HEK293 (cell line): ENCODE data around the gene BHLHA9.

Experiments
- IKZF3 ChIP-seq: fragments of 450-650 bp; IDR thresholded peaks from 2 replicates; pipeline ENCODE4 v1.5.0; 2018; ENCODE audit warnings: missing biosample characterization, mild to moderate bottlenecking, missing genetic modification characterization, moderate library complexity
- KLF1 ChIP-seq: fragments of 450-650 bp; formaldehyde crosslinking; IDR thresholded peaks from 2 replicates; pipeline ENCODE4 v1.5.1; 2016; ENCODE audit warnings: missing biosample characterization, missing genetic modification characterization
- KLF7 ChIP-seq: fragments of 450-650 bp; formaldehyde crosslinking; IDR thresholded peaks from 2 replicates; pipeline ENCODE4 v1.5.1; 2016; ENCODE audit warnings: missing biosample characterization, missing genetic modification characterization, borderline replicate concordance
- MZF1 ChIP-seq: fragments of 450-650 bp; formaldehyde crosslinking; IDR thresholded peaks from 2 replicates; pipeline ENCODE4 v1.5.1; 2017; ENCODE audit warnings: missing biosample characterization, missing genetic modification characterization, borderline replicate concordance
- PATZ1 ChIP-seq: fragments of 450-650 bp; formaldehyde crosslinking; IDR thresholded peaks from 2 replicates; pipeline ENCODE4 v1.5.1; 2016; ENCODE audit warnings: missing biosample characterization, missing genetic modification characterization
- PRDM1 ChIP-seq: fragments of 450-650 bp; formaldehyde crosslinking; IDR thresholded peaks from 2 replicates; pipeline ENCODE4; 2016; ENCODE audit warnings: missing biosample characterization, missing genetic modification characterization
- PRDM4 ChIP-seq: fragments of 450-650 bp; formaldehyde crosslinking; IDR thresholded peaks from 2 replicates; pipeline ENCODE4 v1.5.1; 2017; ENCODE audit warnings: missing biosample characterization, missing genetic modification characterization
- REPIN1 ChIP-seq: fragments of 450-650 bp; formaldehyde crosslinking; IDR thresholded peaks from 2 replicates; pipeline ENCODE4 v1.5.1; 2017; ENCODE audit warnings: missing biosample characterization, missing genetic modification characterization, low read depth
- YY1 ChIP-seq: fragments of 450-650 bp; formaldehyde crosslinking; IDR thresholded peaks from 2 replicates; pipeline ENCODE4 v1.5.1; 2018; ENCODE audit warnings: missing biosample characterization, missing genetic modification characterization
- ZBTB17 ChIP-seq: fragments of 450-650 bp; formaldehyde crosslinking; IDR thresholded peaks from 2 replicates; pipeline ENCODE4 v1.5.1; 2016; ENCODE audit warnings: missing biosample characterization, missing genetic modification characterization
- ZBTB8A ChIP-seq: fragments of 450-650 bp; formaldehyde crosslinking; IDR thresholded peaks from 2 replicates; pipeline ENCODE4 v1.5.1; 2016; ENCODE audit warnings: missing biosample characterization, missing genetic modification characterization
- ZFP37 ChIP-seq: fragments of 450-650 bp; formaldehyde crosslinking; IDR thresholded peaks from 2 replicates; pipeline ENCODE4 v1.5.1; 2016; ENCODE audit warnings: missing biosample characterization, missing genetic modification characterization
- ZFP69B ChIP-seq: fragments of 450-650 bp; formaldehyde crosslinking; IDR thresholded peaks from 2 replicates; pipeline ENCODE4 v1.5.1; 2016; ENCODE audit warnings: missing biosample characterization, missing genetic modification characterization
- ZNF138 ChIP-seq: fragments of 450-650 bp; formaldehyde crosslinking; IDR thresholded peaks from 2 replicates; pipeline ENCODE4 v1.5.1; 2016; ENCODE audit warnings: missing biosample characterization, missing genetic modification characterization, borderline replicate concordance
- ZNF174 ChIP-seq: fragments of 450-650 bp; formaldehyde crosslinking; IDR thresholded peaks from 2 replicates; pipeline ENCODE4 v1.5.0; 2017; ENCODE audit warnings: missing biosample characterization, mild to moderate bottlenecking, missing genetic modification characterization
- ZNF184 ChIP-seq: fragments of 450-650 bp; IDR thresholded peaks from 2 replicates; pipeline ENCODE4 v1.5.1; 2018; ENCODE audit warnings: missing biosample characterization, mild to moderate bottlenecking, missing genetic modification characterization
- ZNF341 ChIP-seq: fragments of 450-650 bp; formaldehyde crosslinking; IDR thresholded peaks from 2 replicates; pipeline ENCODE4; 2016; ENCODE audit warnings: low read depth, missing biosample characterization, missing genetic modification characterization
- ZNF354C ChIP-seq: fragments of 450-650 bp; formaldehyde crosslinking; IDR thresholded peaks from 2 replicates; pipeline ENCODE4 v1.5.1; 2016; ENCODE audit warnings: missing biosample characterization, missing genetic modification characterization, low read depth, borderline replicate concordance
- ZNF362 ChIP-seq: fragments of 450-650 bp; formaldehyde crosslinking; IDR thresholded peaks from 2 replicates; pipeline ENCODE4 v1.5.1; 2016; ENCODE audit warnings: missing biosample characterization, missing genetic modification characterization
- ZNF366 ChIP-seq: fragments of 450-650 bp; formaldehyde crosslinking; conservative IDR thresholded peaks from 2 replicates; pipeline ENCODE4 v1.5.1; 2016; ENCODE audit warnings: missing biosample characterization, missing genetic modification characterization
- ZNF433 ChIP-seq: fragments of 450-650 bp; formaldehyde crosslinking; IDR thresholded peaks from 2 replicates; pipeline ENCODE4 v1.5.1; 2016; ENCODE audit warnings: missing biosample characterization, missing genetic modification characterization, low read depth
- ZNF449 ChIP-seq: fragments of 450-650 bp; formaldehyde crosslinking; IDR thresholded peaks from 2 replicates; pipeline ENCODE4 v1.5.1; 2017; ENCODE audit warnings: missing biosample characterization, mild to moderate bottlenecking, missing genetic modification characterization, moderate library complexity
- ZNF473 ChIP-seq: fragments of 450-650 bp; formaldehyde crosslinking; IDR thresholded peaks from 2 replicates; pipeline ENCODE4 v1.5.1; 2017; ENCODE audit warnings: missing biosample characterization, missing genetic modification characterization
- ZNF488 ChIP-seq: fragments of 450-650 bp; formaldehyde crosslinking; IDR thresholded peaks from 2 replicates; pipeline ENCODE4 v1.5.1; 2016; ENCODE audit warnings: missing biosample characterization, missing genetic modification characterization
- ZNF548 ChIP-seq: fragments of 450-650 bp; formaldehyde crosslinking; IDR thresholded peaks from 2 replicates; pipeline ENCODE4 v1.5.1; 2016; ENCODE audit warnings: missing biosample characterization, missing genetic modification characterization
- ZNF558 ChIP-seq: fragments of 450-650 bp; formaldehyde crosslinking; IDR thresholded peaks from 2 replicates; pipeline ENCODE4 v1.5.1; 2016; ENCODE audit warnings: missing biosample characterization, missing genetic modification characterization
- ZNF600 ChIP-seq: fragments of 450-650 bp; formaldehyde crosslinking; IDR thresholded peaks from 2 replicates; pipeline ENCODE4 v1.5.1; 2016; ENCODE audit warnings: missing biosample characterization, missing genetic modification characterization
- ZNF629 ChIP-seq: fragments of 450-650 bp; formaldehyde crosslinking; IDR thresholded peaks from 2 replicates; pipeline ENCODE4 v1.5.1; 2017; ENCODE audit warnings: missing biosample characterization, missing genetic modification characterization
- ZNF777 ChIP-seq: fragments of 450-650 bp; formaldehyde crosslinking; IDR thresholded peaks from 2 replicates; pipeline ENCODE4 v1.5.1; 2017; ENCODE audit warnings: missing biosample characterization, missing genetic modification characterization, borderline replicate concordance
- ZSCAN18 ChIP-seq: fragments of 450-650 bp; formaldehyde crosslinking; IDR thresholded peaks from 2 replicates; pipeline ENCODE4 v1.5.1; 2016; ENCODE audit warnings: missing biosample characterization, missing genetic modification characterization
- ZSCAN23 ChIP-seq: fragments of 450-650 bp; formaldehyde crosslinking; IDR thresholded peaks from 2 replicates; pipeline ENCODE4 v1.5.1; 2016; ENCODE audit warnings: missing biosample characterization, missing genetic modification characterization

BHLHA9 gene

GRCh38 chr17:1251866-1252608, 18.2 kb upstream of the BHLHA9 start (continued):
- TF ChIP-seq ZNF488 (tag by site-specific recombination): no peak
- no peak for TF ChIP-seq ZNF433 (tag by site-specific recombination)
- TF ChIP-seq YY1: no peak
- peak; percentile 74; the same call in 1 of the 2 replicates for TF ChIP-seq ZFP69B
- peak; percentile 68 for TF ChIP-seq ZNF341
- TF ChIP-seq ZNF138 (tag by site-specific recombination): no peak
- no peak for TF ChIP-seq ZSCAN18 (tag by site-specific recombination)
- TF ChIP-seq ZNF558 (tag by site-specific recombination): no peak; the same call in 1 of the 2 replicates
- no peak for TF ChIP-seq REPIN1 (tag by site-specific recombination)
- TF ChIP-seq ZBTB17 (tag by site-specific recombination): peak; percentile 91
- TF ChIP-seq ZNF174 (tag by site-specific recombination): no peak
- TF ChIP-seq ZNF362 (tag by site-specific recombination): no peak
- TF ChIP-seq ZNF184 (tag by site-specific recombination): no peak
- TF ChIP-seq ZNF548 (tag by site-specific recombination): no peak
- TF ChIP-seq ZNF777 (tag by site-specific recombination): no peak
- TF ChIP-seq PRDM1 (tag by site-specific recombination): 0 out of 2 replicates have a peak, but pooled peaks have one; percentile 22
- no peak for TF ChIP-seq ZSCAN23 (tag by site-specific recombination)
- peak; percentile 59; the same call in 1 of the 2 replicates for TF ChIP-seq ZBTB8A (tag by site-specific recombination)
- TF ChIP-seq ZFP37 (tag by site-specific recombination): no peak
- 0 out of 2 replicates have a peak, but pooled peaks have one; percentile 20 for TF ChIP-seq ZNF629 (tag by site-specific recombination)
- peak; percentile 45; the same call in 1 of the 2 replicates for TF ChIP-seq PATZ1 (tag by site-specific recombination)
- peak; percentile 81 for TF ChIP-seq KLF1 (tag by site-specific recombination)
- peak; percentile 78 for TF ChIP-seq IKZF3 (tag by site-specific recombination)
- no peak; the same call in 1 of the 2 replicates for TF ChIP-seq ZNF449 (tag by site-specific recombination)
- TF ChIP-seq PRDM4: peak; percentile 51; the same call in 1 of the 2 replicates
- 0 out of 2 replicates have a peak, but pooled peaks have one; percentile 51 for TF ChIP-seq ZNF366 (tag by site-specific recombination)
- peak; percentile 91 for TF ChIP-seq ZNF600 (tag by site-specific recombination)
- TF ChIP-seq MZF1: no peak
- no peak for TF ChIP-seq ZNF354C
- TF ChIP-seq KLF7 (tag by site-specific recombination): 0 out of 2 replicates have a peak, but pooled peaks have one; percentile 32
- TF ChIP-seq ZNF473: no peak
